Measurements from ENCODE around the gene TBL3. TPM values are rescaled to one million over a fixed set of nuclear protein-coding genes. Genes with fewer than 3 reads are reported as not detected.
"Not testable (repeated sequence)": the region's sequence is repeated elsewhere in the genome, so short reads cannot be mapped to it uniquely, and the experiment has no call there.

Gene TBL3
- total RNA-seq, 1 donor from 2014 or later: 24.4 TPM

DNA sequence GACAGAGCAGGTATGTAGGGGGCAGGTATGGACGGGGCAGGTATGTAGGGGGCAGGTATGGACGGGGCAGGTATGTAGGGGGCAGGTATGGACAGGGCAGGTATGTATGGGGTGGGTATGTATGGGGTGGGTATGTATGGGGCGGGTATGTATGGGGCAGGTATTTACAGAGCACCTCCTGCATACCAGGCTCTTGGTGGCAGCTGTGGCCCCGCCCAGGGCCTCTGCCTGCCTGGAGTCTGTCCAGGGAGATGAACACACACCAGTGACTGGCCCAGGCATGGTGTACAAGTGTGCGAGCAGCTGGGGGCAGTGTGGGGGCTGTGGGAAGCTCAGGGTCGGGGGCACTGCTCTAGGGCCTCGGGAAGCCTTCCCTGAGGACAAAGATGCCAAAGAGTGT, 21.8 kb upstream of the TBL3 start:
- H3K27ac ChIP-seq (ENCODE audit: low read depth, low read length): no peak overlapping the region
- no peak overlapping the region for H2AFZ ChIP-seq (ENCODE audit: low read depth, low read length)
- no peaks in the 10 kb centered on the region for H3K27me3 ChIP-seq (ENCODE audit: insufficient read depth, low read length)
- Mint-ChIP-seq H3K27me3 (ENCODE audit: low read depth, unreplicated experiment) (peaks cover 4% of the 10 kb centered on the region), H3K27ac (ENCODE audit: unreplicated experiment) (no peak overlapping the region), H3K4me1 (ENCODE audit: low read depth, unreplicated experiment) (no peaks in the 10 kb centered on the region), H3K4me3 (ENCODE audit: unreplicated experiment) (no peak overlapping the region), H3K9me3 (ENCODE audit: unreplicated experiment) (no peaks in the 10 kb centered on the region), H3K36me3 (ENCODE audit: low read depth, unreplicated experiment) (no peaks in the 10 kb centered on the region)
- no peak for DNase-seq (ENCODE audit: low read depth)
- H3K9me3 ChIP-seq (ENCODE audit: insufficient read depth, low read depth, low read length): no peaks in the 10 kb centered on the region
- no peak overlapping the region for H3K9ac ChIP-seq (ENCODE audit: low read length)
- H3K4me2 ChIP-seq (ENCODE audit: low read length): no peak overlapping the region
- H4K20me1 ChIP-seq (ENCODE audit: insufficient read depth, low read length): no peaks in the 10 kb centered on the region
- no peak overlapping the region for H3K4me3 ChIP-seq (ENCODE audit: insufficient read depth, low read depth, low read length)
- H3K79me2 ChIP-seq (ENCODE audit: insufficient read depth, low read length): no peaks in the 10 kb centered on the region
- H3K4me1 ChIP-seq (ENCODE audit: insufficient read depth, low read length): no peaks in the 10 kb centered on the region
- H3K36me3 ChIP-seq (ENCODE audit: insufficient read depth, low read length): no peaks in the 10 kb centered on the region
- no peak for FAIRE-seq
- TF ChIP-seq, protein P1, sequence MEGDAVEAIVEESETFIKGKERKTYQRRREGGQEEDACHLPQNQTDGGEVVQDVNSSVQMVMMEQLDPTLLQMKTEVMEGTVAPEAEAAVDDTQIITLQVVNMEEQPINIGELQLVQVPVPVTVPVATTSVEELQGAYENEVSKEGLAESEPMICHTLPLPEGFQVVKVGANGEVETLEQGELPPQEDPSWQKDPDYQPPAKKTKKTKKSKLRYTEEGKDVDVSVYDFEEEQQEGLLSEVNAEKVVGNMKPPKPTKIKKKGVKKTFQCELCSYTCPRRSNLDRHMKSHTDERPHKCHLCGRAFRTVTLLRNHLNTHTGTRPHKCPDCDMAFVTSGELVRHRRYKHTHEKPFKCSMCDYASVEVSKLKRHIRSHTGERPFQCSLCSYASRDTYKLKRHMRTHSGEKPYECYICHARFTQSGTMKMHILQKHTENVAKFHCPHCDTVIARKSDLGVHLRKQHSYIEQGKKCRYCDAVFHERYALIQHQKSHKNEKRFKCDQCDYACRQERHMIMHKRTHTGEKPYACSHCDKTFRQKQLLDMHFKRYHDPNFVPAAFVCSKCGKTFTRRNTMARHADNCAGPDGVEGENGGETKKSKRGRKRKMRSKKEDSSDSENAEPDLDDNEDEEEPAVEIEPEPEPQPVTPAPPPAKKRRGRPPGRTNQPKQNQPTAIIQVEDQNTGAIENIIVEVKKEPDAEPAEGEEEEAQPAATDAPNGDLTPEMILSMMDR (IDR thresholded peaks at IDR 0.05; ENCODE audit: insufficient read depth, low read depth, low read length): no peak
- no peak for TF ChIP-seq EZH2 (IDR thresholded peaks at IDR 0.05; ENCODE audit: insufficient read depth, low read length)

DNA sequence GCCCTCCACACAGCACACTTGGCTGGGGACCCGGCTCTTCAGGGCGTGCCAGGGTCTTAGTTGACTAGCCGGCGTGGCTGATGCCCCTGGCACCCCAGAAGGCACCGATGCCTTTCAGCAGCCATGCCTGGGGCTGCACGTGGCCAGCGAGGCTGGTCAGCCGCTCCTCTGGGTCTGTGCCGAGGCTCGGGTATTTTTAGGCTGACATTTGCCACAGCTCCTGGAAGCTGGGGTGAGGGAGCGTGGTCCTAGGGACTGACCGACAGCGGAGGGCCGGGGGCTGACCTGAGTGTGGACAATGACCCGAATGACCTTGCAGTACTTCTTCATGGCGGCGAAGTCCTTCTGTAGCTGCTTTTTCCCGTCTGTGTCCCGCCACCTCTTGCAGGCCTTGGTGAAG, 21.3 kb upstream of the TBL3 start:
- Histone ChIP-seq H3K27ac (ENCODE audit: low read depth, low read length) (no peak overlapping the region), H2AFZ (ENCODE audit: low read depth, low read length) (no peak overlapping the region), H3K36me3 (ENCODE audit: insufficient read depth, low read length) (no peaks in the 10 kb centered on the region), H3K4me2 (ENCODE audit: low read length) (no peak overlapping the region), H4K20me1 (ENCODE audit: insufficient read depth, low read length) (no peaks in the 10 kb centered on the region), H3K9ac (ENCODE audit: low read length) (no peak overlapping the region), H3K79me2 (ENCODE audit: insufficient read depth, low read length) (no peaks in the 10 kb centered on the region), H3K4me1 (ENCODE audit: insufficient read depth, low read length) (no peaks in the 10 kb centered on the region), H3K27me3 (ENCODE audit: insufficient read depth, low read length) (no peaks in the 10 kb centered on the region), H3K9me3 (ENCODE audit: insufficient read depth, low read depth, low read length) (no peaks in the 10 kb centered on the region), H3K4me3 (ENCODE audit: insufficient read depth, low read depth, low read length) (no peak overlapping the region)
- Mint-ChIP-seq H3K9me3 (ENCODE audit: unreplicated experiment) (no peaks in the 10 kb centered on the region), H3K4me3 (ENCODE audit: unreplicated experiment) (no peak overlapping the region), H3K36me3 (ENCODE audit: low read depth, unreplicated experiment) (no peaks in the 10 kb centered on the region), H3K4me1 (ENCODE audit: low read depth, unreplicated experiment) (no peaks in the 10 kb centered on the region), H3K27me3 (ENCODE audit: low read depth, unreplicated experiment) (peaks cover 5% of the 10 kb centered on the region), H3K27ac (ENCODE audit: unreplicated experiment) (no peak overlapping the region)
- TF ChIP-seq, protein P1 (IDR thresholded peaks at IDR 0.05; ENCODE audit: insufficient read depth, low read depth, low read length): no peak
- TF ChIP-seq EZH2 (IDR thresholded peaks at IDR 0.05; ENCODE audit: insufficient read depth, low read length): no peak
- DNase-seq (ENCODE audit: low read depth) (no peak), FAIRE-seq (no peak)

DNA sequence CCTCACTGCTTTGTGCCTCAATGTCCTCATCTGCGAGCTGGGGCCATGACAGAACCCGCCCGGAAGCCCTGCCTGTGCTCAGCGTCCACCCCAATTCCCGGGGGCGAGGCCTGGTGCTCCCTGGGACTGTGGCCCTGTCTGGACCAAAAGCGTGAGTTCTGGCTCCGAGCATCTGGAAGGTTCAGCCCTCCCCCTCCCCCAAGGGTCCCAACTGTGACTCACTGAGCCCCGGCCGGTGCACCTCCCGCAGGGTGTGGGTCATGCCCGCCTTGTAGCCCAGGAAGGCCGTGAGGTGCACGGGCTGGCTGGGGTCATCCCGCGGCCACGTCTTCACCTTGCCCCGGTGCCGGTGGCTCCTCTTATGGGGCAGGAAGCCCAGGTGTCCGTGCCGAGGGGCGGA, 18.1 kb upstream of the TBL3 start:
- Mint-ChIP-seq H3K27me3 (ENCODE audit: low read depth, unreplicated experiment) (peaks cover 4% of the 10 kb centered on the region), H3K4me1 (ENCODE audit: low read depth, unreplicated experiment) (no peaks in the 10 kb centered on the region), H3K27ac (ENCODE audit: unreplicated experiment) (no peak overlapping the region), H3K36me3 (ENCODE audit: low read depth, unreplicated experiment) (no peaks in the 10 kb centered on the region), H3K4me3 (ENCODE audit: unreplicated experiment) (no peak overlapping the region), H3K9me3 (ENCODE audit: unreplicated experiment) (no peaks in the 10 kb centered on the region)
- H3K4me1 ChIP-seq (ENCODE audit: insufficient read depth, low read length): no peaks in the 10 kb centered on the region
- H3K9me3 ChIP-seq (ENCODE audit: insufficient read depth, low read depth, low read length): no peaks in the 10 kb centered on the region
- H3K79me2 ChIP-seq (ENCODE audit: insufficient read depth, low read length): no peaks in the 10 kb centered on the region
- no peak overlapping the region for H2AFZ ChIP-seq (ENCODE audit: low read depth, low read length)
- H3K27me3 ChIP-seq (ENCODE audit: insufficient read depth, low read length): no peaks in the 10 kb centered on the region
- H3K4me2 ChIP-seq (ENCODE audit: low read length): no peak overlapping the region
- FAIRE-seq (no peak), DNase-seq (ENCODE audit: low read depth) (no peak)
- no peaks in the 10 kb centered on the region for H3K36me3 ChIP-seq (ENCODE audit: insufficient read depth, low read length)
- TF ChIP-seq, protein P1 (IDR thresholded peaks at IDR 0.05; ENCODE audit: insufficient read depth, low read depth, low read length): no peak
- TF ChIP-seq EZH2 (IDR thresholded peaks at IDR 0.05; ENCODE audit: insufficient read depth, low read length): no peak
- no peak overlapping the region for H3K27ac ChIP-seq (ENCODE audit: low read depth, low read length)
- no peak overlapping the region for H3K4me3 ChIP-seq (ENCODE audit: insufficient read depth, low read depth, low read length)
- H4K20me1 ChIP-seq (ENCODE audit: insufficient read depth, low read length): no peaks in the 10 kb centered on the region
- H3K9ac ChIP-seq (ENCODE audit: low read length): no peak overlapping the region

DNA sequence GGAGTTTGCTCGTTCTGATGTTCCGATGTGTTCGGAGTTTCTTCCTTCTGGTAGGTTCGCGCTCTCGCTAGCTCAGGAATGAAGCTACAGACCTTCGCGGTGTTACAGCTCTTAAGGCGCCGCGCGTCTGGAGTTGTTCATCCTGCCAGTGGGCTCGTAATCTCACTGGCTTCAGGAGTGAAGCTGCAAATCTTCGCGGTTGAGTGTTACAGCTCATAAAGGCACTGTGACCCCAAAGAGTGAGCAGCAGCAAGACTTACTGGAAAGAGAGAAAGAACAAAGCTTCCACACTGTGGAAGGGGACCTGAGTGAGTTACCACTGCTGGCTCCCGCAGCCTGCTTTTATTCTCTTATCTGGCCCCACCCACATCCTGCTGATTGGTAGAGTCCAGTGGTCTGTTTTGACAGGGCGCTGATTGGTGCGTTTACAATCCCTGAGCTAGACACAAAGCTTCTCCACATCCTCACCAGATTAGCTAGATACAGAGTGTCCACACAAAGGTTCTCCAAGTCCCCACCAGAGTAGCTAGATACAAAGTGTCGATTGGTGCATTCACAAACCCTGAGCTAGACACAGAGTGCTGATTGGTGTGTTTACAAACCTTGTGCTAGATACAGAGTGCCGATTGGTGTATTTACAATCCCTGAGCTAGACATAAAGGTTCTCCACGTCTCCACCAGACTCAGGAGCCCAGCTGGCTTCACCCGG, 14.3 kb upstream of the TBL3 start:
- not testable (repeated sequence) for H3K4me3 Mint-ChIP-seq (ENCODE audit: unreplicated experiment); H3K4me2 ChIP-seq (ENCODE audit: low read length); DNase-seq (ENCODE audit: low read depth); FAIRE-seq; H3K9ac ChIP-seq (ENCODE audit: low read length); H3K36me3 ChIP-seq (ENCODE audit: insufficient read depth, low read length); H3K27ac Mint-ChIP-seq (ENCODE audit: unreplicated experiment); H3K27me3 ChIP-seq (ENCODE audit: insufficient read depth, low read length); H3K9me3 ChIP-seq (ENCODE audit: insufficient read depth, low read depth, low read length); H3K4me1 Mint-ChIP-seq (ENCODE audit: low read depth, unreplicated experiment); H3K4me3 ChIP-seq (ENCODE audit: insufficient read depth, low read depth, low read length); H3K27me3 Mint-ChIP-seq (ENCODE audit: low read depth, unreplicated experiment); H3K27ac ChIP-seq (ENCODE audit: low read depth, low read length); H3K9me3 Mint-ChIP-seq (ENCODE audit: unreplicated experiment); H2AFZ ChIP-seq (ENCODE audit: low read depth, low read length); H3K36me3 Mint-ChIP-seq (ENCODE audit: low read depth, unreplicated experiment)
- Histone ChIP-seq H3K79me2 (ENCODE audit: insufficient read depth, low read length) (peaks cover 32% of the 10 kb centered on the region), H4K20me1 (ENCODE audit: insufficient read depth, low read length) (peaks cover 24% of the 10 kb centered on the region), H3K4me1 (ENCODE audit: insufficient read depth, low read length) (peaks cover 16% of the 10 kb centered on the region)
